AG04450 (cell line): Measurements from ENCODE around the gene TTC3. TPM values are rescaled to one million over a fixed set of nuclear protein-coding genes. Genes with fewer than 3 reads are reported as not detected.

Experiments used
- CTCF ChIA-PET: fragments of 300-600, 350-600 bp; formaldehyde crosslinking; extraction: SDS; loops from one replicate; lab custom pipeline; 2022; ENCODE audit warnings: antibody characterized with exemption, inconsistent platforms; lab: Charles Lee
- POLR2A ChIA-PET: fragments of 350-600 bp; formaldehyde crosslinking; extraction: SDS; loops from one replicate; lab custom pipeline; 2021; ENCODE audit warnings: antibody characterized with exemption, inconsistent platforms; lab: Yijun Ruan, JAX
- DNase-seq: peaks from one replicate; pipeline ENCODE4 v3.0.0-alpha.2; 2011; ENCODE audit warnings: low read depth, low spot score
- H3K27ac ChIP-seq: one replicate; pipeline ENCODE4 v1.5.1; 2012; ENCODE audit warnings: low read depth, low read length, control low read depth
- H3K27me3 ChIP-seq: one replicate; pipeline ENCODE4 v1.6.0; 2012; ENCODE audit warnings: low read length; ENCODE audit not compliant: control insufficient read depth, insufficient read depth
- H3K4me3 ChIP-seq: 2 replicates; pipeline ENCODE4 v1.5.1; 2011; ENCODE audit warnings: mild to moderate bottlenecking, low read depth, low read length, control low read depth
- H3K9me3 ChIP-seq: 2 replicates; pipeline ENCODE4 v1.5.1; 2012; ENCODE audit warnings: low read length; ENCODE audit not compliant: control insufficient read depth, insufficient read depth
- CTCF ChIP-seq: IDR thresholded peaks from 2 replicates; pipeline ENCODE4 v1.5.1; 2011; ENCODE audit warnings: low read depth, low read length, control low read depth, inconsistent platforms
- polyA plus RNA-seq: library from polyadenylated mRNA; depleted of rRNA; stranded (reverse); fragments of >200 nt; gene quantifications from 2 replicates; pipeline ENCODE4 v1.2.3, GENCODE V29; 2011

Gene TTC3
- polyA plus RNA-seq, 1 experiment, result 224 TPM

DNA sequence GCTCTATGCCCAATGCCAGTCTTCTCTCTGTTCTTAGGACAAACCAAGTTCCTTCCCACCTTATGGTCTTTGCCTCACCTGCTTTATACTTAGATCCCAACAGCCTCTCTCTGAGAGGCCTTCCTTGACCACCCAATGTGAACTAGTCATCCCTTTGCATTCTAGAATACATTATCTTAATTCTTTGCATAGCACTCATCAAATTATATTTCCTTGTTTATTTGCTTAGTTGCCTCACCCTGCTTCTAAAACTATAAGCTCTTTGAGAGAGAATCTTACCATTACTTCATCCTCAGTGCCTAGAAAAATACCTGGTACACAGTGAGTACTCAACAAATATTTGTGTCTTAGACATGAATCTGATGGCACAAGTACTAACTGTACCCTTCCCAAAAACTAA lies 8.2 kb upstream of the TTC3 start:
- POLR2A ChIA-PET, result no interaction called here
- TF ChIP-seq CTCF, result no peak

GRCh38 chr21:37065561-37066177 lies 7.4 kb upstream of the TTC3 start:
- ChIA-PET POLR2A (no interaction called here), CTCF (no interaction called here)
- DNase-seq, result no peak
- no peaks in the 10 kb centered on the region for H3K9me3 ChIP-seq
- H3K27me3 ChIP-seq, result no peaks in the 10 kb centered on the region
- H3K27ac ChIP-seq, result no peak overlapping the region
- no peak for TF ChIP-seq CTCF
- no peak overlapping the region for H3K4me3 ChIP-seq

More for the DNA sequence above, 8.2 kb upstream of the TTC3 start:
- no peaks in the 10 kb centered on the region for H3K27me3 ChIP-seq
- no peaks in the 10 kb centered on the region for H3K9me3 ChIP-seq
- DNase-seq, result no peak
- CTCF ChIA-PET, result no interaction called here
- no peak overlapping the region for H3K27ac ChIP-seq
- no peak overlapping the region for H3K4me3 ChIP-seq

- ChIA-PET POLR2A (interaction anchor here (0.8 to 1.8 kb wide), 2 partner anchors 12 to 14 kb away, joined by 3 to 6 read pairs; no protein-coding TSS in a partner anchor), CTCF (no interaction called here)
- no peaks in the 10 kb centered on the region for H3K27me3 ChIP-seq
- peaks cover 2% of the 10 kb centered on the region; the same call in 1 of the 2 replicates for H3K9me3 ChIP-seq
- no peak for TF ChIP-seq CTCF
- H3K27ac ChIP-seq, result peak overlapping the region; percentile 86
- DNase-seq, result no peak
- peak overlapping the region; percentile 71 for H3K4me3 ChIP-seq
These were observed 1.3 kb upstream of the TTC3 start for GRCh38 chr21:37071561-37072273.

DNA sequence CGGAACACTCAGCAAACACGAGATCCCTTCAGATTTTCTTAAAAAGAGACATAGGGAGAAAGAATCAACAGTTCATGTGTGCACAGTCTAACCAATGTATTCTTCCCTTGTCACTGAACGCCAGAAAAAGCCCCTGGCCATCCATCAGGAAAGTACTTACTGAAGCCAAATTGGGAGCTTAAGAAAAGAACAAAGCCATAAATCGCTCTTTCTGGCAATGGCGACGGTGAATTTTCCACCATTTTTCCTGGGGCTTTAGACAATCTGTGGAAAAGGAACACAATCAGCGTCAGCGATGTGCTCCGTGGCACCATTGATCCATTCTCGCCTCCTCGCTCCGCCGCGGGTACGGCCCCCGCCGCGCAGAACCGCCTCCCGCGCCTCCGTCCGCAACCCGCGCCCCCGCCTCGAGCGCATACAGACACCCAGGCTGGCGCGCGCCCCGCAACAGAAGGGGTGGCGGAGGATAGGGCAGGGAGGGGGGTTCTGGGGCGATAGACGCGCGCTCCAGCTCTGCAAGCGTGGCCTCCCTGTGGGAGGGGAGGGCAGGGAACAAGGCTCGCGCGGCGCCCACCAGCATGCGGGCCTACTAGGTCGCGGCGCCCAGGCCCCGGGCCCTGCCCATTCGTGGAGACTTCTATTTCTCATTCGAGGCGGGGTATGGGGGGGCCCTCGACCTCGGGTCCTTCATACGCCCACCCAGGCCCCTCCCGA lies 623 bp upstream of the TTC3 start:
- POLR2A ChIA-PET, result interaction anchor here (0.6 to 1.8 kb wide), 3 partner anchors 12 to 635 kb away, joined by 3 to 6 read pairs (median 4); no protein-coding TSS in a partner anchor
- DNase-seq, result no peak
- Histone ChIP-seq H3K4me3 (peak overlapping the region; percentile 71), H3K27me3 (no peaks in the 10 kb centered on the region), H3K9me3 (peaks cover 2% of the 10 kb centered on the region; the same call in 1 of the 2 replicates), H3K27ac (peak overlapping the region; percentile 86)
- TF ChIP-seq CTCF, result no peak
- CTCF ChIA-PET, result no interaction called here
